ENCODE results near the gene GPHB5.

DNA sequence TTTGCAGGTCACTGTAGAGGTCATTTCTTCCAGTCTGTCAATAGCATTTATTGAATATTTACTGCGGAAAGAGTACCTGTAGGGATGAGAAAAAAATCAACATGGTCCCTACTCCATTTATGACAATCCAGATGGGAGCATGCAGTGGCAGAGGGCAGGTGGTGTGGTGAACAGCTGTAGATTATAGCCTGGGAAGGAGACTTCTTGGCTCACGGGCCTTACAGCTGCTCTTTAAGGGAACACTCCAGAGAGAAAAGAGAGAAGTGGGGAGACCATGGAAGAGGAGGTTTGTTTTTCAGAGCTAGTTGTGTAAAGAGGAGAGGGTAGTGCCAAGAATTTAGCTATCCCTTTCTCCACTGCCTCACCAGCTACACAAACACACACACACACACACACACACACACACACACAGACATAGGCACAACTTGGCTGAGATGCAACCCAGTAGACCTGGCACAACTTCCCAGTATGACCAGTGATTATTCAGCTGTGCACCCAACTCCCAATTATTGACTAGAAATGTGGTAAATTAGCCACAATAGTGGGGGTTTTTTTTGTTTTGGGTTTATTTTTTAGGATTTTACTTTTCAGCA lies 41.0 kb downstream of the GPHB5 start:
- TF ChIP-seq, protein P1, sequence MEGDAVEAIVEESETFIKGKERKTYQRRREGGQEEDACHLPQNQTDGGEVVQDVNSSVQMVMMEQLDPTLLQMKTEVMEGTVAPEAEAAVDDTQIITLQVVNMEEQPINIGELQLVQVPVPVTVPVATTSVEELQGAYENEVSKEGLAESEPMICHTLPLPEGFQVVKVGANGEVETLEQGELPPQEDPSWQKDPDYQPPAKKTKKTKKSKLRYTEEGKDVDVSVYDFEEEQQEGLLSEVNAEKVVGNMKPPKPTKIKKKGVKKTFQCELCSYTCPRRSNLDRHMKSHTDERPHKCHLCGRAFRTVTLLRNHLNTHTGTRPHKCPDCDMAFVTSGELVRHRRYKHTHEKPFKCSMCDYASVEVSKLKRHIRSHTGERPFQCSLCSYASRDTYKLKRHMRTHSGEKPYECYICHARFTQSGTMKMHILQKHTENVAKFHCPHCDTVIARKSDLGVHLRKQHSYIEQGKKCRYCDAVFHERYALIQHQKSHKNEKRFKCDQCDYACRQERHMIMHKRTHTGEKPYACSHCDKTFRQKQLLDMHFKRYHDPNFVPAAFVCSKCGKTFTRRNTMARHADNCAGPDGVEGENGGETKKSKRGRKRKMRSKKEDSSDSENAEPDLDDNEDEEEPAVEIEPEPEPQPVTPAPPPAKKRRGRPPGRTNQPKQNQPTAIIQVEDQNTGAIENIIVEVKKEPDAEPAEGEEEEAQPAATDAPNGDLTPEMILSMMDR (IDR thresholded peaks at IDR 0.05; ENCODE audit: poor library complexity): no peak
- TF ChIP-seq EZH2 (IDR thresholded peaks at IDR 0.05; ENCODE audit: borderline replicate concordance): no peak

All from hepatocyte (in vitro differentiated cells).